NT2/D1 (cell line): Measurements from ENCODE around the gene SH2D3C.
A peak's percentile ranks its signal among the peaks of the same experiment; 100 is the strongest.

Experiments used
- DNase-seq: peaks from one replicate; pipeline ENCODE4 v3.0.0-alpha.2; 2011; ENCODE audit warnings: low read depth, low spot score
- H3K27me3 ChIP-seq: 2 replicates; pipeline ENCODE4 v1.6.0; 2011; ENCODE audit warnings: mild to moderate bottlenecking; ENCODE audit not compliant: insufficient read length, insufficient read depth
- H3K36me3 ChIP-seq: 2 replicates; pipeline ENCODE4 v1.6.1; 2011; ENCODE audit warnings: mild to moderate bottlenecking, low read length, mixed read lengths; ENCODE audit not compliant: insufficient read depth, insufficient read length
- H3K4me1 ChIP-seq: 2 replicates; pipeline ENCODE4 v1.5.1; 2011; ENCODE audit not compliant: insufficient read depth, insufficient read length
- H3K4me3 ChIP-seq: 2 replicates; pipeline ENCODE4 v1.5.1; 2011; ENCODE audit warnings: low read depth; ENCODE audit not compliant: insufficient read length
- H3K9ac ChIP-seq: 2 replicates; pipeline ENCODE4 v1.6.0; 2011; ENCODE audit warnings: low read depth; ENCODE audit not compliant: insufficient read length
- H3K9me3 ChIP-seq: 2 replicates; pipeline ENCODE4 v1.5.1; 2011; ENCODE audit warnings: mild to moderate bottlenecking, low read length; ENCODE audit not compliant: insufficient read depth
- SUZ12 ChIP-seq: IDR thresholded peaks from 2 replicates; pipeline ENCODE4 v1.6.1; 2011; ENCODE audit not compliant: insufficient read length, insufficient read depth; ENCODE audit errors: extremely low read depth
- YY1 ChIP-seq: IDR thresholded peaks from 2 replicates; pipeline ENCODE4 v1.6.1; 2011; ENCODE audit not compliant: insufficient read length, insufficient read depth
- ZNF274 ChIP-seq: IDR thresholded peaks from 2 replicates; pipeline ENCODE4 v1.6.1; 2011; ENCODE audit warnings: mild to moderate bottlenecking, low read depth, low read length

SH2D3C gene

DNA sequence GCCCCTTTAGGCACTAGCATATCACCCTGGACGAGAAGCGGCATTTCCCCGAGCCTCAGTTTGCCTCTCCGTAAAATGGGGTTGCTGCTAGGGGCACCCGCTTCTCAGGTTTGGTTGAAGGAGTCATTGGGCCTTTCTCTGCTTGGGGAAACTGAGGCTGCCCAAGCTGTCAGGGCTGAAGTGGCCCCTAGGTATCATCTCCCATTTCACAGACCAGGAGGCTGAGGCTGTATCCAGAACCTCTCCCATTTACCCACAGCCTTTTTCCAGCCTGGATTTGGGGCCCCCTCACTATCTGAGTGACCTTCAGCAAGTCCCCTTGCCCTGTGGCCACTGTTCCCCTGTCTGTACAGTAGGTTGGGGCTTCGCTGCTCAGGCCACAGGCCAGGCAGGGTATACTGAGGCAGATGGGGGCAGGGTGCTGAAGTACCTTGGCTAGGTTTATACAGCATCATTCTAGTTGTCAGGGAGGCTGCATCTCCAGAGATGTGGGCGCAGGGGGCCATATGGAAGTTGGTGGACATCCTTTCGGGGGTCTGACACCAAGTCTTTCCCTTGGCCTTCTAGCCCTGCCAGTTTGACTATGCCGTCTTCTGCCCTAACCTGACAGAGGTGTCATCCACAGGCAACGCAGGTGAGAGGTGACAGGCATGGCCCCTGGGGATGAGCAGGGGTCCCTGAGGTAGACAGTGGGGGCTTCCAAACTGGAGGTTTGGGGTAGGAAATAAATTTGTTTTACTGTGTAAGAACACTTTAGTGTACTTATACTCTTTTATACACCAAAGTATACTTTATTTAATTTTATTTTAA lies 32.1 kb upstream of the SH2D3C start:
- TF ChIP-seq SUZ12: no peak
- TF ChIP-seq ZNF274: no peak
- no peak for TF ChIP-seq YY1

DNA sequence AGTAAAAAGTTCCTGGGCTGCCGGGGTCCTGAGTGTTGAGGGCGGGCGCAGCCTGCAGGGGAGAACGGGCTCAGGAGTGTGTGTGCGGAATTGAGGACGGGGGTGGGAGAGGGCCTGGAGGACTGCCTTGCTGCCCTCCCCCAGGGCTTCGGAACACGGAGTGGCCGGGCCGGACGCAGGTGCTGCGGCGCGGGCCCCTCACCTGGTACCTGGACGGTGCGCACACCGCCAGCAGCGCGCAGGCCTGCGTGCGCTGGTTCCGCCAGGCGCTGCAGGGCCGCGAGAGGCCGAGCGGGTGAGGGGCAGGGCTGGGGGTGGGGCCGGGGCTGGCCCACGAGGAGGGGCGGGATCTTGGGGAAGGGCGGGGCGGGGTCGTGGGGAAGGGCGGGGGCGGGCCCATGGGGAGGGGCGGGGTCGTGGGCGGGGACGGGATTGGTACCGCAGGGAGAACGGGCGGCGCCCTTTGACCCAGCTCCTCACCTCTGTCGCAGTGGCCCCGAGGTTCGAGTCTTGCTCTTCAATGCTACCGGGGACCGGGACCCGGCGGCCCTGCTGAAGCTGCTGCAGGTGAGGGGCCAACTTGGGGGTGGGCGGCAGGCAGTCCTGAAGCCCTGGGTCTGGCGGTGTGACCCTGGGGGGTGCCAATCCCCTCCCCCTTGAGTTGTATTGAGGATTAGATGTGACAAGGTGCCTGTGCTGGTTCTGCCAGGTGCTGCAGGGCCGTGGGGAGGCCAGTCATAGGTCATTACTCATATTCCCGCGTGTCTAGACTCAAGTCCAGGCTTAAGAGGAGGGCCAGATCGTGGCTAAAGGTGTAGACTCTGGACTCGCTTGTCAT lies 31.3 kb upstream of the SH2D3C start:
- Histone ChIP-seq H3K4me3 (no peak overlapping the region), H3K4me1 (peaks cover 12% of the 10 kb centered on the region), H3K36me3 (peaks cover 89% of the 10 kb centered on the region), H3K9ac (peak overlapping the region; percentile 37), H3K9me3 (no peaks in the 10 kb centered on the region), H3K27me3 (no peaks in the 10 kb centered on the region)
- TF ChIP-seq ZNF274 (no peak), YY1 (no peak), SUZ12 (no peak)
- DNase-seq: no peak

More for the DNA sequence above, 32.1 kb upstream of the SH2D3C start:
- H3K9me3 ChIP-seq: no peaks in the 10 kb centered on the region
- H3K9ac ChIP-seq: peak overlapping the region; percentile 24
- H3K27me3 ChIP-seq: no peaks in the 10 kb centered on the region
- H3K4me1 ChIP-seq: peaks cover 12% of the 10 kb centered on the region
- no peak overlapping the region for H3K4me3 ChIP-seq
- no peak for DNase-seq
- peaks cover 88% of the 10 kb centered on the region for H3K36me3 ChIP-seq

GRCh38 chr9:127809002-127809539 lies 30.6 kb upstream of the SH2D3C start:
- Histone ChIP-seq H3K9me3 (no peaks in the 10 kb centered on the region), H3K27me3 (no peaks in the 10 kb centered on the region), H3K36me3 (peaks cover 89% of the 10 kb centered on the region), H3K4me3 (no peak overlapping the region), H3K4me1 (peaks cover 13% of the 10 kb centered on the region), H3K9ac (peak overlapping the region; percentile 37)
- no peak for TF ChIP-seq YY1
- no peak for TF ChIP-seq ZNF274
- no peak for TF ChIP-seq SUZ12
- DNase-seq: no peak

DNA sequence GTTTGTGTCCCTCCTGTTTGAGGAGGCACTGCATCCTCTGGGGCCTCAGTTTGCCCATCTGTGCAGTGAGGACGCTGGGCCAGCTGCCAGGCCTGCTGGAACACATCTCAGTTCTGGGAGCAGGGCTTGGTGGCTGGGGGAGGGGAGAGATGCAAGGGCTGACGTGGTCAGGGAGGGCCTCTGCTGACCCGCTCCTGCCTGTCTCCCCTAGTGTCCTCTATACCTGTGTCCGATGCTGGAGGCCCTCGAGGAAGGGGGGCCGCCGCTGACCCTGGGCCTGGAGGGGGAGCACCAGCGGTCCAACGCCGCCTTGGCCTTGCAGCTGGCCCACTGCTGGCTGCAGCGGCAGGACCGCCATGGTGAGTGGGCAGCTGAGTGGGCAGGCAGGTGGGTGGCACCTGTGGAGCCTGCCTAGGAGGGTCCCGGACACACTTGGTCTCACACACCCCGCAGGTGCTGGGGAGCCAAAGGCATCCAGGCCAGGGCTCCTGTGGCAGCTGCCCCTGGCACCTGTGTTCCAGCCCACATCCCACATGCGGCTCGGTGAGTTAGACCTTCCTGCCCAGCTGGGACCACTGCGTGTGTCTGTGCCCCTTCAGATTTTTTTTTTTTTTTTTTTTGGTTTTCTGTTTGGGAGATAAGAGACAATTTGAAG lies 30.0 kb upstream of the SH2D3C start:
- no peak for DNase-seq
- peak overlapping the region; percentile 25 for H3K9ac ChIP-seq
- H3K4me1 ChIP-seq: peaks cover 15% of the 10 kb centered on the region
- H3K4me3 ChIP-seq: no peak overlapping the region
- no peak for TF ChIP-seq YY1
- TF ChIP-seq ZNF274: no peak
- TF ChIP-seq SUZ12: no peak
- no peaks in the 10 kb centered on the region for H3K9me3 ChIP-seq
- no peaks in the 10 kb centered on the region for H3K27me3 ChIP-seq
- peaks cover 87% of the 10 kb centered on the region for H3K36me3 ChIP-seq

DNA sequence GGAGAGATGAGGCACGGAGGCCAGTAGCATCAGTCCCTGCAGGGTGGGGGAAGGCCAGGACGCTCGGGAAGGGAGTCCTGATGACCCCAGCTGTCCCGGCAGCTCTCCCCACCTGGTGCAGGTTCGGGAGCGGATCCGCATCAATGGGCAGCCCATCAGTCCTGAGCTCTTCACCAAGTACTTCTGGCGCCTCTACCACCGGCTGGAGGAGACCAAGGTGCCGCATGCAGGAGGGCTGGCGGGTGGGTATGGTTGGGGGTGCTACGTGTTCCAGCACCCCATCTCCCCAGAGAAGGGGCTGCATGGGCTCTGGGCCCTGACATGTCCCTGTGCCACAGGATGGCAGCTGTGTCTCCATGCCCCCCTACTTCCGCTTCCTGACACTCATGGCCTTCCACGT lies 28.4 kb upstream of the SH2D3C start:
- H3K36me3 ChIP-seq: peaks cover 71% of the 10 kb centered on the region
- TF ChIP-seq SUZ12 (no peak), ZNF274 (no peak), YY1 (no peak)
- H3K27me3 ChIP-seq: no peaks in the 10 kb centered on the region
- peaks cover 15% of the 10 kb centered on the region for H3K4me1 ChIP-seq
- peak overlapping the region; percentile 61 for H3K9ac ChIP-seq
- no peaks in the 10 kb centered on the region for H3K9me3 ChIP-seq
- no peak for DNase-seq
- H3K4me3 ChIP-seq: no peak overlapping the region

- Histone ChIP-seq H3K4me1 (peaks cover 15% of the 10 kb centered on the region), H3K36me3 (peaks cover 62% of the 10 kb centered on the region), H3K9ac (no peak overlapping the region), H3K9me3 (no peaks in the 10 kb centered on the region), H3K27me3 (no peaks in the 10 kb centered on the region), H3K4me3 (no peak overlapping the region)
- DNase-seq: peak; percentile 56
- no peak for TF ChIP-seq SUZ12
- no peak for TF ChIP-seq ZNF274
- TF ChIP-seq YY1: no peak
These were observed 27.2 kb upstream of the SH2D3C start for GRCh38 chr9:127805620-127806019.
